ENCODE results near the gene TRAM2.

DNA sequence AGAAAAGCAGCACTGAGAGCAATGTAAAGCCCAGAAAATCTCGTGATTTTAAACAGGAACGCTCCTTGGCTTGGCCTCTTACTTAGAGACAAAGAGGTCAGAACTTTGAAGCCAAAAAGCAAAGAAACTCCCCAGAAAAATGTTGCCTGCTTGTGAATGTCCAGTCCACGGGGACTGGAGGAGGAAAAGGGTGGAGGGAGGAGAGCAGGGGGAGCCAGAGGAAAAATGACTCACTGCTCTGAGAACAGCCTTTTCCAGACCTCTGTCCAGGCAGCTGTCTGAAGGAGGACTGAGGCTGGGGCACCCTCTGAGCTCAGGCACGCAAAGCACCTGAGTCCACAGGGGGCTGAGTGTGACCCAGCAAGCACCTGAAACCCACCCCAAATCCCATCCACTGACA, 64.7 kb downstream of the TRAM2 start:
- TF ChIP-seq, protein P1, sequence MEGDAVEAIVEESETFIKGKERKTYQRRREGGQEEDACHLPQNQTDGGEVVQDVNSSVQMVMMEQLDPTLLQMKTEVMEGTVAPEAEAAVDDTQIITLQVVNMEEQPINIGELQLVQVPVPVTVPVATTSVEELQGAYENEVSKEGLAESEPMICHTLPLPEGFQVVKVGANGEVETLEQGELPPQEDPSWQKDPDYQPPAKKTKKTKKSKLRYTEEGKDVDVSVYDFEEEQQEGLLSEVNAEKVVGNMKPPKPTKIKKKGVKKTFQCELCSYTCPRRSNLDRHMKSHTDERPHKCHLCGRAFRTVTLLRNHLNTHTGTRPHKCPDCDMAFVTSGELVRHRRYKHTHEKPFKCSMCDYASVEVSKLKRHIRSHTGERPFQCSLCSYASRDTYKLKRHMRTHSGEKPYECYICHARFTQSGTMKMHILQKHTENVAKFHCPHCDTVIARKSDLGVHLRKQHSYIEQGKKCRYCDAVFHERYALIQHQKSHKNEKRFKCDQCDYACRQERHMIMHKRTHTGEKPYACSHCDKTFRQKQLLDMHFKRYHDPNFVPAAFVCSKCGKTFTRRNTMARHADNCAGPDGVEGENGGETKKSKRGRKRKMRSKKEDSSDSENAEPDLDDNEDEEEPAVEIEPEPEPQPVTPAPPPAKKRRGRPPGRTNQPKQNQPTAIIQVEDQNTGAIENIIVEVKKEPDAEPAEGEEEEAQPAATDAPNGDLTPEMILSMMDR (IDR thresholded peaks at IDR 0.05), result no peak
- TF ChIP-seq POLR2A (IDR thresholded peaks at IDR 0.05), result no peak

Data from adrenal gland (tissue), 5 donors.